ENCODE measurements around the gene UVRAG.

UVRAG gene

DNA sequence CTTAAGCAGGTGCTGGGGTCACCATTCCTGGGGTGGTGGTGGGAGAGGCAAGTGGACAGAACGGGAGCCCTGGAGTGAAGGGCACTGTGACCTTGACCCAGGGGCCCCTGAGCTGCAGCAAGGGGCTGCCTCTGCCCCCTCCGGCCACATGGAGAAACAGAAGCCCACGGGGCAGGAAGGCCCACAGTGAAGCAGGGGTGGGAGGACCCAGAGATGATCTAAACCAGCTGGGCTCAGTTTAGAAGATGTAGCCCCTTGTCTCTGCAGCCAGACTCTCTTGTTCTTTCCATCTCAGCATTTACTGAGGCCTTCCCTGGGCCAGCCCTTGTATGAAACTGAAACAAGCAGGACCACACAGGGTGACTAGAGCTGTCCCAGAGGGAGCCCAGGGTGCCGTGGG, 360.8 kb downstream of the UVRAG start:
- no peak for DNase-seq

DNA sequence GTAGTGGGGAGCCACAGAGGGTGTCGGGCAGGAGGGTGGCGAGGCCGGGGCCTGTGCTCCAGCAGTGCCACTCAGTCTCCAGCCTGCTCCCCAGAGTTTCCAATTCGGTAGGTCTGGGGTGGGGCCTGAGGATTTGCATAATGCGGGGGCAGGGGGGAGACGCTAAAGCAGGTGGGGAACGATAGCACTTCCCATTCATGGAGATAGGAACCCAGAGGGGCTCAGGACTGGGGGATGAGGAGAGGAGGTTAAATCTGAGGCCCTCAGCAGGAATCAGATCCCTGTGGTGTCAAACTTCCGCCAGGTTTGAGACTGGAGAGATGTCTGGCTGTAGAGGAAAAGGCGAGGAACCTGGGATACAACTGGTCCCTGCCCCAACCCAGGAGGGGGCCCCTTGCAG, 361.5 kb downstream of the UVRAG start:
- no peak for DNase-seq

DNA sequence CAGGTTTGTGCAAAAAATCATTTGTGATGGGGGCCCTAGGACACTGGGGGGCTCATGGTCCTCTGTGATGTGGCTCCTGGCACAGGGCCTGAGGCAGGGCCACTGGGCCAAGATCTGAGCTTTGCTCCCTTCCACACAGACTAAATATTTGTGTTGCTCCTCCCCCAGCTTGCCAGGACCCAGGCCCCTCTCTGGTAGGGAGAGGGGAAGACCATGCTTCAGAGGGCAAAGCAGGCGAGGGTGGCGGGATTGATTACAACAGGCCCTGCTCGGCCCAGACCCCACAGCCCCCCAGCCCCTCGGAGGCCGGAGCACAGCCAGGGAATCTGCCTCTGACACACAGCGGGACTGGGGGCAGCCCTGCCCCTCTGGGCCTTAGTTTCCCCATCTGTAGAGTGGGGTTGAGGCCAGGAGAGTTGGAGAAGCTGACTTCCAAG, 362.3 kb downstream of the UVRAG start:
- DNase-seq = no peak

DNA sequence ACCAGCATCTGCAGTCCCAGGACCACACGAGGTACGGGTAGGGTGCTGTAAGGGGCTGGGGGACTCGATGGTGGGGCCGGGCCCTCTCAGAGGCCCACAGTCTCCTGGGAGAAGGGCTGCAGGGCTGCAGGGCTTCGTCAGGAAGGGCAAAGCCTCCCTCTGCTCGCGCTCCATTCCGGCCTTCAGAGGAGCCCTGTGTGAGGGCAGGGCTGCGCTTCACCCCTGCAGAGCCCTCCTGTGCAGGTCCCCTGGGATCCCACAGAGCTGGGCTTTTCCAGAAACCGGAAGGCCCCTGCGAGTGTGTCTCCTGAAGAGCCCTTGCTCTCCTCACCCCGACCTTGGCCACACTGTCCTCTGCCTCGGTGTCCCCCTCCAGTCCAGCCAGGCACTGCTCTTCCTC, 364.1 kb downstream of the UVRAG start:
- DNase-seq = no peak

DNA sequence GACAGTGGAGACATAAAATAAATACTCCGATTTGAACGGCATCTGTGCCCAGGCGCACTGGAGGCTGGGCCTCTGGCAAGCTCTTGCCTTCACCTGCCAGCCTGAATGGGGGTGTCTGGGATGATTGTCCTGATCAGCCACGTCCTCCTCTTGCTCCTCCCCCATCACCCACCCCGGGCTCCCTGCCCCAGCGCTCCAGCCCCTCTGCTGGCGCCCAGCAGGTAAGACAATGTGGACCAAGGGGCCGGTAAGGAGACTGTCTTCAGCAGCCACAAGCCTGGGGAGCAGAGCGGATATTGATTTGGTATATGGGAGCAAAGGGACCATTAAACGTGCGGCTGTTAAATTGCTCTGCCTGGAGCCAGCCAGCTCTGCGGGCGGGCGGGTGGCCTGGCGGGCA, 366.4 kb downstream of the UVRAG start:
- no peak for DNase-seq

DNA sequence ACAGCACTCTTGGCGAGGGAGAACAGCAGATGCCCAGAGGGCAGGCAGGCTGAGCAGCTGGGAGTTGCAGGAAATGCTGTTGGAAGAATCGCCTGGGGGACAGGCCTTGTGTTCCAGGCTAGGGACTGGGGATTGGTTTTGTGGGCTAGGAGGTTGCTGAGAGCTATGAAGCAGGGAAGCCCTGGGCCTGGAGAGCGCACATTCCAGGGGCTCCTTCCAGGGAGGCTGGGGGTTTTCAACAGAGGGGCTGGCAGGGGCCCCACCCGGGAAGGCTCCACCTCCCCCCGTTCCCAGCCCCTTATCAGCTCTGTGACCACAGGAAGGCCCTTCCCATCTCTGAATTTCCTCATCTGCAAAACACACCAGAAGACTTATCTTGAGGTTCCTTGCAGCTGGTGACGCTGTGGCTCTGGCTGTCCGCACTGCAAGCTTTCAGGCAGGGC, 369.6 kb downstream of the UVRAG start:
- DNase-seq = no peak

DNA sequence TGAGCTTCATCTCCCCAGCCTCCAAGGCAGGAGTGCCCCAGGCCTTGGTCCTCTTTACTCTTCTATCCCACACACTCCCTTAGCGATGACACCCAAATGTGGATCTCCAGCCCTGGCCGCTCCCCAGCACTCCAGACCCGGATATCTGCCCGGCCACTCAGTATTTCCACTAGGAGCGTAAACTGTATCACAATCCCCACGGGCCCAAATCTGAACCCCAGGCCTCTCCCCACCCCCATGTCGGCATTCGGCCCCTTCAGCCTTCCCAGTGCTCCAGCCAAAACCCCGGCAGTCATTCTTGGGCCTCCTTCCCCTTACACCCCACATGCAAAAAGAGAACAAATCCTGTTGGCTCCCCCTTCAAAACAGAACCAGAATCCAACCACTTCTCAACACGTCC, 370.5 kb downstream of the UVRAG start:
- no peak for DNase-seq

DNA sequence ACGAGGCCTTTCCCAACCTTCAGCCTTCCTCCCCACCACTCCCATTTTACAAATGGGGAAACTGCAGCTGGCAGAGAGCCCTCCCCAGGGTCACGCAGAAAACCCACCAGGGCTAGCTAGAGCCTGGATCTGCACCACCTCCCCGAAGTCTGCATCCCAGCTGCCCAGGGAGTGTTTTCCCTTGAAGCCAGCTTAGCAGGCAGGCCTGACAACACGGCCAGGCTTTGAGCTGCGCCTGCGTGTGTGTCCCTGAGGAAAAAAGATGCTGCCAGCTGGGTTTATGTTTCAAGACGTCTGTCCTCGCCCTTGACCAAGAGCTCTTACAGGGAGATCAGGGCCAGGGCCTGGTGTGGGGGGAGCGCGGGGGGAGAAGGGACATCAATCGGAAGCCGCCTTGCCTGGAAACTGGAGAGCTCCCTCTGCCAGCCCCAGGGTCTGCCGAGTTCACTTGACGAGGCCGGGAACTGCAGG, 371.0 kb downstream of the UVRAG start:
- no peak for DNase-seq

DNA sequence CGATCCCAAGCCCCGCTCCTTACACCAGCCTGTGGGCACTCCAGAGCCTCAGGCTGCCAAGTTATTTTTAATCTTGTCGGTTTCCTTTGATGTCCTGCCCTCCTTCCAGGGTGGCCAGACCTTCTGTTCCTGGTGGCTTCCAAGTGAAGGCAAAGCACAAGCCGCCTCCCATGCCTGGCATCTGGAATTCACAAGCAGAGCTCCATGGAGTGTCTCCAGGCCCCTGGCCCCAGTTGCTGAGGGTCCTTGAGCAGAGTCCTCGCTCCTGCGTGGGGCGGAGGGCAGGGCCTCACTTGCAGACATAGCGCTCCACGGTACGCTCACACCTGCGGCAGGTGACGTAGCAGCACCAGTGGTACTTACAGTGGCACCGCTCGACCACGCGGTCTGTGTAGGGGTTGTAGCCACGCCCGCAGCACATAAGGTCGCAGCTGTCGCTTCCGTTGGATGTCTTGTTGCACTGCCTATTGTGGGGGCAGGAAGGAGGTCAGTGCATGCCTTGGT, 371.8 kb downstream of the UVRAG start:
- DNase-seq = no peak

DNA sequence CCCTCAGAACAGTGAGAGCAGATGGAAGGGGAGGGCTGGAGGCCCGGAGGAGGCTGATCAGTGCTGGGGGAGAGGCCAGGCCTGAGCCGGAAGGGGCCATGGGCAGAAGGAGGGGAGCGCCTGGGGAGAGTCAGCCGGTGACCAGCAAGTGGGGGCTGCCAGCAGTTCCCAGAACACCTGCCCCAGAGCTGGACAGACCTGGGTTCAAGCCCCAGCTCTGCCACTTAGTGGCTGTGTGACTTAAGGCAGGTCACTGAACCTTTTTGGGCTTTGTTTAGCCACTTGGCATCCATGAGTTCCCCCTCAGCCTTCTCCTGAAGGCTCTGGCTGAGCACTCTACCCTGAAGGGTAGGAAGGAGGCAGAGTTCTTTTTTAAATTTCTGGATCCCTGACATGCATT, 373.9 kb downstream of the UVRAG start:
- DNase-seq = no peak

DNA sequence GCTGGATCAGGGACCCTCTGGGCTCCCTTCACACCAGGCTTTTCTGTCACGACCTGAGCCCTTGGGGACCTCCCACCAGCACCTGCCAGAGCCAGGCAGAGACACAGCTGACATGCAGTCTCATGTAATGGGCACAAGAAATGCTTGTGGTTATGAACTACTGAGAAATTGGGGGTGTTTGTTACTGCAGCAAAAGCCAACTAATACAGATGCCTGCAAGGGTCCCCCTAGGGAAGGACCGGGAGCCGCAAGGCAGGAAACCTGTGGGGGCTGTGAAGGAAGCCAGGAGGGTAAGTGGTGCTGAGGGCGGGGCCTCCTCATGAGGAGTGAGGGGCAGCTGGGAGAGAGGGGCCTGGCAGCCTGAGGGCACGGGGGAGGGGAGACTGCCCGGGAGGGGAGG, 374.7 kb downstream of the UVRAG start:
- DNase-seq = no peak

DNA sequence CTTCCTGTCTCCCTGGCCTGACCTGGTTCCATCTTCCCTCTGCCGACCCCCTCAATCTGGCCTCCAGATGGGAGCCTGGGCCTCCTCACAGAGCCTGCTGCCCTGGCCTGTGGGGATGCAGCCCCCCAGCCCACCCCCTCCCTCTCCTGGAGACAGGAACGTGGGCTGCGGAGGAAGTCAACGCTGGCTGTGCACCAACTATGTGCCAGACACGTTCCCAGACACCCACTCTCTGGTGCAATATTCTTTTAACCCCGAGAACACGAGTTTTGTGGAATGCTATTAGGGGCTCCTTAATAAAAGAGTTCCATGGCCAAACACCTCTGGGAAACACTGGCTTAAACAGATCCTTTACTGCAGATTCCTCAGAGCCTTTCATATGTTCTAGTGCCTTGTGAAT, 375.4 kb downstream of the UVRAG start:
- no peak for DNase-seq
